Breast epithelium (tissue), 4 donors: Measurements from ENCODE around the gene HRH1. TPM values are rescaled to one million over a fixed set of nuclear protein-coding genes. Genes with fewer than 3 reads are reported as not detected.

Source experiments
- DNase-seq, 2 donors: peaks; one replicate each; pipeline ENCODE4 v3.0.0-alpha.2; 2019; ENCODE audit warnings: low spot score in 2 of 2
- H3K27ac ChIP-seq, 2 donors: fragments of 200-600 bp; sonication (generic) in 1 of 2; one replicate each; pipeline ENCODE4 v1.5.1; 2016 to 2019; ENCODE audit warnings: mild to moderate bottlenecking in 1 of 2
- H3K27me3 ChIP-seq, 2 donors: fragments of 200-600 bp; sonication (generic) in 1 of 2; one replicate each; pipeline versions ENCODE4 v1.5.1 to v1.6.0; 2017 to 2019; ENCODE audit warnings: control low read depth in 1 of 2, mild to moderate bottlenecking in 1 of 2
- H3K36me3 ChIP-seq: fragments of 200-600 bp; one replicate; pipeline ENCODE4 v1.5.1; 2019
- H3K4me1 ChIP-seq, 2 donors: fragments of 200-600 bp; sonication (generic); one replicate each; pipeline ENCODE4 v1.5.1; 2016 to 2019; ENCODE audit warnings: control low read depth in 1 of 2
- H3K4me3 ChIP-seq, 3 donors: fragments of 200-600 bp; sonication (generic); 1 replicate in 2 of 3; 2 replicates in 1 of 3; pipeline ENCODE4 v1.5.1; 2016 to 2019; ENCODE audit warnings: mild to moderate bottlenecking in 3 of 3, moderate library complexity in 2 of 3
- H3K9me3 ChIP-seq, 2 donors: fragments of 200-600 bp; sonication (generic) in 1 of 2; one replicate each; pipeline ENCODE4 v1.5.1; 2016 to 2019; ENCODE audit warnings: control low read depth in 1 of 2
- CTCF ChIP-seq, 3 donors: fragments of 450-650 bp; IDR thresholded peaks; one replicate each; pipeline ENCODE4 v1.5.1; 2016 to 2017; ENCODE audit warnings: antibody characterized with exemption in 3 of 3, mild to moderate bottlenecking in 3 of 3, moderate library complexity in 3 of 3
- POLR2A ChIP-seq: fragments of 450-650 bp; IDR thresholded peaks from one replicate; pipeline ENCODE4 v1.6.1; 2016; ENCODE audit warnings: antibody characterized with exemption, mild to moderate bottlenecking, moderate library complexity
- POLR2AphosphoS5 ChIP-seq, 3 donors: sonication (generic); formaldehyde crosslinking; IDR thresholded peaks; one replicate each; pipeline ENCODE4 v1.6.1; 2017; ENCODE audit warnings: antibody characterized with exemption in 3 of 3
- intact Hi-C: fragments of 100-400 bp; cut with DNase I; formaldehyde crosslinking; loops from one replicate; pipeline ENCODE4 v1.15.1; 2023; ENCODE audit warnings: low total_unique reads
- total RNA-seq, 3 donors: library from RNA; depleted of rRNA; stranded (reverse); fragments of >200 nt; gene quantifications; one replicate each; pipeline ENCODE4 v1.1.0, GENCODE V29; 2016

Gene HRH1
- total RNA-seq, 3 donors from 2014 or later, result 3.8 to 4.2 (median 3.9) TPM

- TF ChIP-seq POLR2AphosphoS5 (IDR thresholded peaks at IDR 0.05) (no peak), POLR2A (no peak), CTCF (IDR thresholded peaks at IDR 0.05) (no peak)
- no peak overlapping the region for H3K4me3 ChIP-seq
- DNase-seq, result no peak
- no peak overlapping the region for H3K27ac ChIP-seq
- no peaks in the 10 kb centered on the region for H3K27me3 ChIP-seq
- no peaks in the 10 kb centered on the region for H3K4me1 ChIP-seq
- no peaks in the 10 kb centered on the region for H3K36me3 ChIP-seq
- no peaks in the 10 kb centered on the region for H3K9me3 ChIP-seq
- intact Hi-C loops, result no loop called here
These were observed 91.0 kb downstream of the HRH1 start for GRCh38 chr3:11245276-11245675.

GRCh38 chr3:11245827-11246662 is 91.8 kb downstream of the HRH1 start:
- TF ChIP-seq POLR2A (no peak), POLR2AphosphoS5 (IDR thresholded peaks at IDR 0.05) (no peak), CTCF (IDR thresholded peaks at IDR 0.05) (no peak)
- Histone ChIP-seq H3K27me3 (no peaks in the 10 kb centered on the region), H3K27ac (no peak overlapping the region), H3K4me1 (no peaks in the 10 kb centered on the region), H3K9me3 (no peaks in the 10 kb centered on the region), H3K4me3 (no peak overlapping the region), H3K36me3 (no peaks in the 10 kb centered on the region)
- intact Hi-C loops, result no loop called here
- DNase-seq, result no peak

GRCh38 chr3:11246663-11246970 is 92.3 kb downstream of the HRH1 start:
- intact Hi-C loops, result no loop called here
- Histone ChIP-seq H3K27ac (no peak overlapping the region), H3K27me3 (no peaks in the 10 kb centered on the region), H3K9me3 (no peaks in the 10 kb centered on the region), H3K4me3 (no peak overlapping the region), H3K36me3 (no peaks in the 10 kb centered on the region), H3K4me1 (no peaks in the 10 kb centered on the region)
- no peak for DNase-seq
- no peak for TF ChIP-seq POLR2A
- TF ChIP-seq POLR2AphosphoS5 (IDR thresholded peaks at IDR 0.05), result no peak
- TF ChIP-seq CTCF (IDR thresholded peaks at IDR 0.05), result no peak

- no peak overlapping the region for H3K27ac ChIP-seq
- DNase-seq, result no peak
- no peak overlapping the region for H3K4me3 ChIP-seq
- H3K36me3 ChIP-seq, result no peaks in the 10 kb centered on the region
- intact Hi-C loops, result no loop called here
- no peaks in the 10 kb centered on the region for H3K9me3 ChIP-seq
- no peaks in the 10 kb centered on the region for H3K4me1 ChIP-seq
- no peak for TF ChIP-seq CTCF (IDR thresholded peaks at IDR 0.05)
- no peak for TF ChIP-seq POLR2AphosphoS5 (IDR thresholded peaks at IDR 0.05)
- TF ChIP-seq POLR2A, result no peak
- H3K27me3 ChIP-seq, result no peaks in the 10 kb centered on the region
These were observed 93.1 kb downstream of the HRH1 start for GRCh38 chr3:11247362-11247761.

- H3K4me1 ChIP-seq, result no peaks in the 10 kb centered on the region
- H3K27me3 ChIP-seq, result no peaks in the 10 kb centered on the region
- DNase-seq, result no peak
- no peak for TF ChIP-seq POLR2AphosphoS5 (IDR thresholded peaks at IDR 0.05)
- no peak for TF ChIP-seq CTCF (IDR thresholded peaks at IDR 0.05)
- TF ChIP-seq POLR2A, result no peak
- H3K9me3 ChIP-seq, result no peaks in the 10 kb centered on the region
- intact Hi-C loops, result no loop called here
- no peak overlapping the region for H3K4me3 ChIP-seq
- no peaks in the 10 kb centered on the region for H3K36me3 ChIP-seq
- H3K27ac ChIP-seq, result no peak overlapping the region
These were observed 94.3 kb downstream of the HRH1 start for GRCh38 chr3:11248596-11248995.
